Type B pancreatic cell (in vitro differentiated cells): Measurements from ENCODE around the gene ARHGEF4. TPM values are rescaled to one million over a fixed set of nuclear protein-coding genes. Genes with fewer than 3 reads are reported as not detected.
"Not testable (repeated sequence)": the region's sequence is repeated elsewhere in the genome, so short reads cannot be mapped to it uniquely, and the experiment has no call there.

Experiments
- DNase-seq: peaks from one replicate; pipeline ENCODE4 v3.0.0; 2021; ENCODE audit warnings: mixed read lengths; ENCODE audit not compliant: unreplicated experiment; ENCODE audit errors: extremely low spot score
- H3K27ac Mint-ChIP-seq: 2 replicates; pipeline ENCODE4 v1.8.0; 2021; ENCODE audit warnings: mild to moderate bottlenecking, mixed read lengths
- H3K27me3 Mint-ChIP-seq: 2 replicates; pipeline ENCODE4 v1.8.0; 2021; ENCODE audit warnings: mixed read lengths
- H3K36me3 Mint-ChIP-seq: 2 replicates; pipeline ENCODE4 v1.8.0; 2021; ENCODE audit warnings: mixed read lengths
- H3K4me1 Mint-ChIP-seq: one replicate; pipeline ENCODE4 v1.8.0; 2021; ENCODE audit warnings: mixed read lengths; ENCODE audit not compliant: unreplicated experiment
- H3K4me3 Mint-ChIP-seq: 2 replicates; pipeline ENCODE4 v1.8.0; 2021; ENCODE audit warnings: mild to moderate bottlenecking, mixed read lengths
- H3K9me3 Mint-ChIP-seq: 2 replicates; pipeline ENCODE4 v1.8.0; 2021; ENCODE audit warnings: mixed read lengths
- total RNA-seq: library from RNA; stranded (reverse); gene quantifications from 2 replicates; pipeline ENCODE4 v1.2.1, GENCODE V29; 2021; ENCODE audit warnings: low replicate concordance
- TF ChIP-seq, protein P1 (sequence below): fragments of 200-600 bp; sonication (generic); conservative IDR thresholded peaks from 2 replicates; pipeline ENCODE4 v1.5.0; 2021; ENCODE audit warnings: antibody characterized with exemption, mild to moderate bottlenecking

ARHGEF4 gene
- total RNA-seq, 1 donor from 2014 or later: 31.4 TPM

DNA sequence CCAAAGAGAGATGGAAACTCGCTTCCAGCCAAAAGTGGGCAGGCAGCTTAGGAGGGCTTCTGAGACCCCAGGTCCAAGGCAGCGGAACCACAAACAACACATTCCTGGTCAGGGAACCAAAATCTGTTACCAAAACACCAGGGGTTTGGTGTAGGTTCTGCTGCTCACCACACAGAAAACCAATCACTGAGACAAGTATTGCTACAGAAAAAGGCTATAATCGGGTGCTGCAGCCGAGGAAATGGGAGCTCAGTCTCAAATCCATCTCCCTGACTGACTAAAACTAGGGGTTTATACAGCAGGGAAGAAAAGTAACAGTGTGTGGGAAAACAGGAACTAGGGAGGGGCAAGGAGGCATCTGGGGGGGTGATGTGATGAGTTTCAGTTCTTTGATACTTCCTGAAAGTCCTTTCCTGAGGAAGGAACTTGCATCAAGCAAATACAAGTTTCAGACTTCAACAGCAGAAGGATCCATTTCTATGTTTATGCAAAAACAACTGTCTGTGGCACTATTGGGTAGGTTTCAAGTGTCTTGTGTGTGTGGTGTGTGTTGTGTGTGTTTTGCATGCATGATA, 148.6 kb downstream of the ARHGEF4 start:
- H3K27ac Mint-ChIP-seq: no peak overlapping the region
- H3K9me3 Mint-ChIP-seq: no peaks in the 10 kb centered on the region
- no peaks in the 10 kb centered on the region for H3K4me1 Mint-ChIP-seq
- no peaks in the 10 kb centered on the region for H3K36me3 Mint-ChIP-seq
- H3K4me3 Mint-ChIP-seq: no peak overlapping the region
- no peak for DNase-seq
- TF ChIP-seq, protein P1, sequence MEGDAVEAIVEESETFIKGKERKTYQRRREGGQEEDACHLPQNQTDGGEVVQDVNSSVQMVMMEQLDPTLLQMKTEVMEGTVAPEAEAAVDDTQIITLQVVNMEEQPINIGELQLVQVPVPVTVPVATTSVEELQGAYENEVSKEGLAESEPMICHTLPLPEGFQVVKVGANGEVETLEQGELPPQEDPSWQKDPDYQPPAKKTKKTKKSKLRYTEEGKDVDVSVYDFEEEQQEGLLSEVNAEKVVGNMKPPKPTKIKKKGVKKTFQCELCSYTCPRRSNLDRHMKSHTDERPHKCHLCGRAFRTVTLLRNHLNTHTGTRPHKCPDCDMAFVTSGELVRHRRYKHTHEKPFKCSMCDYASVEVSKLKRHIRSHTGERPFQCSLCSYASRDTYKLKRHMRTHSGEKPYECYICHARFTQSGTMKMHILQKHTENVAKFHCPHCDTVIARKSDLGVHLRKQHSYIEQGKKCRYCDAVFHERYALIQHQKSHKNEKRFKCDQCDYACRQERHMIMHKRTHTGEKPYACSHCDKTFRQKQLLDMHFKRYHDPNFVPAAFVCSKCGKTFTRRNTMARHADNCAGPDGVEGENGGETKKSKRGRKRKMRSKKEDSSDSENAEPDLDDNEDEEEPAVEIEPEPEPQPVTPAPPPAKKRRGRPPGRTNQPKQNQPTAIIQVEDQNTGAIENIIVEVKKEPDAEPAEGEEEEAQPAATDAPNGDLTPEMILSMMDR: no peak
- no peaks in the 10 kb centered on the region for H3K27me3 Mint-ChIP-seq

DNA sequence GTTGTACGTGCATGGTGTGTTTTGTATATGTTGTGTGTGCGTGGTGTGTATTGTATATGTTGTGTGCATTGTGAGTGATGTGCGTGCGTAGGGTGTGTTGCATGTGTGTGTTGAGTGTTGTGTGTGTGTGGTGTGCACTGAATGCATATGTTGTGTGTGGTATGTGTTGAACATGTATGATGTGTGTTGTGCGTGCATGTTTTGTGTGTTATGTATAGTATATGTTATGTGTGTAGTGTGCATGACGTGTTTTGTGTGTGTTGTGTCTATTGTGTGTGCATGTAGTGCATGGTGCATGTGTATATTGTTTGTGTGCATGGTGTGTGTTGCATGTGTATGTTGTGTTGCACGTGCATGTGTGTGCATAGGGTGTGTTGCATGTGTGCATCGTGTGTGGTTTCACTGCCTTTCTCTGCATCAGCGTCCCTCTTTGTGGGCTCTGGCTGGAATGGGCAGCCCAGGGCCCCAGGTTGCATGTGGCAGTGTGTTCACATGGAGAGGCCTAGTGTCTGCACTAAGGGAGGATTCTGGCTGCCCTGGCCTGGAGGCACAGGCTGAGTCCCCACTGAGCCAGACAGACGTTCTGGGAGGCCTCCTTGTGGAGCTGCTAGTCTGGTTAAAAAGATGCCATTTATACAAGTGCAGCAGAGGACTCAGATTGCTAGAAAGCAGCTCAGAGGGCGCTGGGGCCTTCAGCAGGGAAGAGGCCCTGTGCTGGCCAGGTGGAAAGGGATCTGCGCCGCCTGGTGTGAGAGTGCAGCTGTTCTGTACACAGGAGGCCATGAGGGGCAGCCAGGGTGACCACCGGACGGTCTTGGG, 149.3 kb downstream of the ARHGEF4 start:
- TF ChIP-seq, protein P1: no peak
- Mint-ChIP-seq H3K4me3 (no peak overlapping the region), H3K4me1 (no peaks in the 10 kb centered on the region), H3K27me3 (no peaks in the 10 kb centered on the region), H3K9me3 (no peaks in the 10 kb centered on the region), H3K36me3 (no peaks in the 10 kb centered on the region), H3K27ac (no peak overlapping the region)
- DNase-seq: no peak

DNA sequence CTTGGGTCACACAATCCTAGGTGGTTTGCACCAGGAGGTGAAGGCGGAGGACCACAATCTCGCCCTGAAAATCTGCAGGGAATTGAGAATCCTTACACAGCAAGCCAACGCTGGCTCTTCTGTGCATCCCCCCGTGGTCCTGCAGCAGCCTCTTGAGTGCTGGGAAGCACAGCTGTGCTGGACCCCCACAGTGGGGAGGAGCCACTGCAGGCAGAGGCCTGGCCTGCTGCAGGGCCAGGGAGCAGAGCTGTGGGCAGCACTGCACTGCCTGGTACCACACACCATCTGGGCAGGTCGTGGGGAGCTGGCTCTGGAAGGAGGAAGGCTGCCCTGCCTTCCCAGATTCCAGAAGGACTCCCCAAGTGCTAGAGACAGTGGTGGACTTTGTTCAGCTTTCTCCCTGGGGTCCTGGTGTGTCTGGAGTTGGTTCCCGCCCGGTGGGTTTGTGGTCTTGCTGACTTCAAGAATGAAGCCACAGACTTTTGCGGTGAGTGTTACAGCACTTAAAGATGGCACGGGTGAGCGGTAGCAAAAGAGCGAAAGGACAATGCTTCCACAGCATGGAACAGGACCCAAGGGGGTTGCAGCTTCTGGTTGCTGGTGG, 150.3 kb downstream of the ARHGEF4 start:
- no peaks in the 10 kb centered on the region for H3K36me3 Mint-ChIP-seq
- no peaks in the 10 kb centered on the region for H3K27me3 Mint-ChIP-seq
- TF ChIP-seq, protein P1: no peak
- no peak overlapping the region for H3K4me3 Mint-ChIP-seq
- H3K27ac Mint-ChIP-seq: no peak overlapping the region
- H3K9me3 Mint-ChIP-seq: no peaks in the 10 kb centered on the region
- no peak for DNase-seq
- H3K4me1 Mint-ChIP-seq: no peaks in the 10 kb centered on the region

DNA sequence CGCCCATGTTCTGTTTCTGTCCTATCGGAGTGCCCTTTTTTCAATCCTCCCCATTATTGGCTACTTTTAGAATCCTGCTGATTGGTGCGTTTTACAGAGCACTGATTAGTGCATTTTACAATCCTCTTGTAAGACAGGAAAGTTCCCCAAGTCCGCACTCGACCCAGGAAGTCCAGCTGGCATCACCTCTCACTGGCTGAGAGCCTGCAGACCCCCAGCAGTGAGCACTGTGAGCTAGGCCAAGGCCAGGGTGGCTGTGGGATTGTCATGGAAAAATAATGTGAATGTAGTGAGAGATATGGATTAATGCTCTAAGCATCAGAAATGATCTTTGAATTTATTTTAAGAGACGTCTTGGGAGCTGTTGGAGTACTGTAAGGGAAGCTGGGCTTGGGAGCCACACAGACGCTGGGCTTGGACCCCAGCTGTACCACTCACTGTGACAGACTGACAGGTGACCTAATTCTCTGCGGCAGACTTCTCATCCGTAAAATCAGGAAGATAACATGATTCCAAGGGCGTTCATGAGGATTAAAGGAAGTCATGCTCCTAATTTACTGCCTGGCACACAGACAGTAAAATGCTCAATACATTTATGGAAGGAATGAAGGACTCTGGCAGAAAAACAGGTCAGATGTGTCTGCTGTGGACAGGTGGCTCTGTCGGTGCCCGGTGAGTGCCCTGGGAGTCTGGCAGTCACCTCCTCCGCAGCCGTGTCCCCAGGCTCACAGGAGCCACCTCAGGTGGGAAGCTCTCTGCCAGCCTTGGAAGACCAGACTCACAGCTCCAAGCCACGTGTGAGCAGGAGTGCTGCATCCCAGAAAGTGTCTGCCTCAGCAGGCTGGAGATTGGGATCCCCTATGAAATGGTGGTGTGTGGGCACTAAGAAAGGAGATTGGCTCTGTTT, 151.1 kb downstream of the ARHGEF4 start:
- Mint-ChIP-seq H3K36me3 (no peaks in the 10 kb centered on the region), H3K27me3 (no peaks in the 10 kb centered on the region), H3K27ac (no peak overlapping the region), H3K4me1 (no peaks in the 10 kb centered on the region), H3K4me3 (no peak overlapping the region), H3K9me3 (no peaks in the 10 kb centered on the region)
- no peak for DNase-seq
- TF ChIP-seq, protein P1: no peak

GRCh38 chr2:130991446-130991845, 154.7 kb downstream of the ARHGEF4 start:
- not testable (repeated sequence) for H3K36me3 Mint-ChIP-seq, H3K4me1 Mint-ChIP-seq, H3K27ac Mint-ChIP-seq, H3K27me3 Mint-ChIP-seq, DNase-seq, H3K4me3 Mint-ChIP-seq, H3K9me3 Mint-ChIP-seq

DNA sequence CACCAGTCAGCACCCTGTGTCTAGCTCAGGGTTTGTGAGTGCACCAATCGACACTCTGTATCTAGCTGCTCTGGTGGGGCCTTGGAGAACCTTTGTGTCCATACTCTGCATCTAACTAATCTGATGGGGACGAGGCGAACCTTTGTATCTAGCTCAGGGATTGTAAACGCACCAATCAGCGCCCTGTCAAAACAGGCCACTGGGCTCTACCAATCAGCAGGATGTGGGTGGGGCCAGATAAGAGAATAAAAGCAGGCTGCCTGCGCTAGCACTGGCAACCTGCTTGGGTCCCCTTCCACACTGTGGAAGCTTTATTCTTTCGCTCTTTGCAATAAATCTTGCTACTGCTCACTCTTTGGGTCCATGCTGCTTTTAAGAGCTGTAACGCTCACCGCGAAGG, 155.3 kb downstream of the ARHGEF4 start:
- not testable (repeated sequence) for H3K4me1 Mint-ChIP-seq, H3K27me3 Mint-ChIP-seq, H3K27ac Mint-ChIP-seq, DNase-seq, H3K36me3 Mint-ChIP-seq, H3K4me3 Mint-ChIP-seq, H3K9me3 Mint-ChIP-seq
